MM.1S (cell line): ENCODE results near the gene DSTN.

Experiments
- DNase-seq: peaks from one replicate; pipeline ENCODE4 v3.0.0-alpha.2; 2015
- H2AFZ ChIP-seq: fragments of 300-600 bp; sonication (generic); 2 replicates; pipeline ENCODE4 v1.6.0; 2016; ENCODE audit warnings: antibody characterized with exemption, low read length
- H3F3A ChIP-seq: fragments of 300-600 bp; sonication (generic); 2 replicates; pipeline ENCODE4 v1.6.1; 2016; ENCODE audit warnings: mild to moderate bottlenecking, antibody characterized with exemption, low read length, moderate library complexity, mixed read lengths; ENCODE audit not compliant: insufficient read depth
- H3K27ac ChIP-seq: fragments of 300-600 bp; sonication (generic); 2 replicates; pipeline ENCODE4 v1.5.1; 2016; ENCODE audit warnings: mild to moderate bottlenecking, low read length
- H3K27me3 ChIP-seq: fragments of 300-600 bp; sonication (generic); replicated peaks from 2 replicates; pipeline ENCODE4 v1.6.0; 2016; ENCODE audit warnings: low read length; ENCODE audit not compliant: insufficient read depth
- H3K36me3 ChIP-seq: fragments of 300-600 bp; sonication (generic); replicated peaks from 2 replicates; pipeline ENCODE4 v1.6.1; 2016; ENCODE audit warnings: mild to moderate bottlenecking, low read length, mixed read lengths; ENCODE audit not compliant: insufficient read depth
- H3K4me1 ChIP-seq: fragments of 300-600 bp; sonication (generic); 2 replicates; pipeline ENCODE4 v1.6.1; 2016; ENCODE audit warnings: low read length, mixed read lengths
- H3K4me2 ChIP-seq: fragments of 300-600 bp; sonication (generic); 2 replicates; pipeline ENCODE4 v1.6.0; 2016; ENCODE audit warnings: low read depth, low read length
- H3K4me3 ChIP-seq: fragments of 300-600 bp; sonication (generic); 2 replicates; pipeline ENCODE4 v1.5.1; 2016; ENCODE audit warnings: low read length, mixed read lengths
- H3K79me2 ChIP-seq: fragments of 300-600 bp; sonication (generic); 2 replicates; pipeline ENCODE4 v1.6.1; 2016; ENCODE audit warnings: mixed run types, low read length, mixed read lengths
- H3K9ac ChIP-seq: fragments of 300-600 bp; sonication (generic); 2 replicates; pipeline ENCODE4 v1.6.1; 2016; ENCODE audit warnings: low read length, mixed read lengths
- H3K9me2 ChIP-seq: fragments of 300-600 bp; sonication (generic); replicated peaks from 2 replicates; pipeline ENCODE4 v1.6.1; 2016; ENCODE audit warnings: mild to moderate bottlenecking, low read length, mixed read lengths; ENCODE audit not compliant: insufficient read depth
- H3K9me3 ChIP-seq: fragments of 300-600 bp; sonication (generic); replicated peaks from 2 replicates; pipeline ENCODE4 v1.6.1; 2016; ENCODE audit warnings: mild to moderate bottlenecking, low read length, mixed read lengths; ENCODE audit not compliant: insufficient read depth
- H4K20me1 ChIP-seq: fragments of 300-600 bp; sonication (generic); 2 replicates; pipeline ENCODE4 v1.6.1; 2016; ENCODE audit warnings: mild to moderate bottlenecking, low read length, moderate library complexity, mixed read lengths; ENCODE audit not compliant: insufficient read depth
- EZH2 ChIP-seq: fragments of 300-600 bp; sonication (generic); optimal IDR thresholded peaks from 2 replicates; pipeline ENCODE3; 2017; ENCODE audit warnings: low read depth, mild to moderate bottlenecking, antibody characterized with exemption, low read length, mixed read lengths
- EZH2phosphoT487 ChIP-seq: fragments of 300-600 bp; sonication (generic); IDR thresholded peaks from 2 replicates; pipeline ENCODE4 v1.6.1; 2018; ENCODE audit warnings: antibody characterized with exemption, low read length
- TF ChIP-seq, protein P1 (sequence below): fragments of 300-600 bp; sonication (generic); IDR thresholded peaks from 2 replicates; pipeline ENCODE4 v1.5.1; 2016; ENCODE audit warnings: antibody characterized with exemption, low read length, mixed read lengths

DSTN gene

DNA sequence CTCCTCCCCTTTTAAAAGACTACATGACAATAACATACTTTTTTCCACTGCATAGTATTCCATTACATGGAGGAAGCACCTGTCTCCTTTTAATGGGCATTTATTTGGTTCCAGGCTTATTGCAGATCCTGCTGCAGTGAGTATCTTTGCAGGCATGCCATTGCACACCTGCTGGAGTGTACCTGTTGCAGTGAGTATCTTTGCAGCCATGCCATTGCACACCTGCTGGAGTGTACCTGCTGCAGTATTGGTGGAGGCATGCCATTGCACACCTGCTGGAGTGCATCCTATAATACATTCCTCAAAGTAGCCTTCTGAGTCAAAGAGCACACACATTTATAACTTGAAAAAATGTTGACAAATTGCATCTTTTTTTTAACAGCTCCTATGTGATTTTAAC lies 40.3 kb upstream of the DSTN start:
- no peak for TF ChIP-seq EZH2phosphoT487
- TF ChIP-seq, protein P1, sequence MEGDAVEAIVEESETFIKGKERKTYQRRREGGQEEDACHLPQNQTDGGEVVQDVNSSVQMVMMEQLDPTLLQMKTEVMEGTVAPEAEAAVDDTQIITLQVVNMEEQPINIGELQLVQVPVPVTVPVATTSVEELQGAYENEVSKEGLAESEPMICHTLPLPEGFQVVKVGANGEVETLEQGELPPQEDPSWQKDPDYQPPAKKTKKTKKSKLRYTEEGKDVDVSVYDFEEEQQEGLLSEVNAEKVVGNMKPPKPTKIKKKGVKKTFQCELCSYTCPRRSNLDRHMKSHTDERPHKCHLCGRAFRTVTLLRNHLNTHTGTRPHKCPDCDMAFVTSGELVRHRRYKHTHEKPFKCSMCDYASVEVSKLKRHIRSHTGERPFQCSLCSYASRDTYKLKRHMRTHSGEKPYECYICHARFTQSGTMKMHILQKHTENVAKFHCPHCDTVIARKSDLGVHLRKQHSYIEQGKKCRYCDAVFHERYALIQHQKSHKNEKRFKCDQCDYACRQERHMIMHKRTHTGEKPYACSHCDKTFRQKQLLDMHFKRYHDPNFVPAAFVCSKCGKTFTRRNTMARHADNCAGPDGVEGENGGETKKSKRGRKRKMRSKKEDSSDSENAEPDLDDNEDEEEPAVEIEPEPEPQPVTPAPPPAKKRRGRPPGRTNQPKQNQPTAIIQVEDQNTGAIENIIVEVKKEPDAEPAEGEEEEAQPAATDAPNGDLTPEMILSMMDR: no peak
- TF ChIP-seq EZH2: no peak
- H4K20me1 ChIP-seq: no peaks in the 10 kb centered on the region
- no peak for DNase-seq
- H3K9ac ChIP-seq: no peak overlapping the region
- no peaks in the 10 kb centered on the region for H3K79me2 ChIP-seq
- no peak overlapping the region for H3K27ac ChIP-seq
- H3K4me3 ChIP-seq: no peak overlapping the region
- H3K27me3 ChIP-seq: peaks cover 4% of the 10 kb centered on the region; the same call in 1 of the 2 replicates
- no peaks in the 10 kb centered on the region for H3K36me3 ChIP-seq
- no peaks in the 10 kb centered on the region for H3K9me2 ChIP-seq
- H3K9me3 ChIP-seq: no peaks in the 10 kb centered on the region
- no peak overlapping the region for H2AFZ ChIP-seq
- no peaks in the 10 kb centered on the region for H3F3A ChIP-seq
- no peak overlapping the region for H3K4me2 ChIP-seq
- H3K4me1 ChIP-seq: no peaks in the 10 kb centered on the region

DNA sequence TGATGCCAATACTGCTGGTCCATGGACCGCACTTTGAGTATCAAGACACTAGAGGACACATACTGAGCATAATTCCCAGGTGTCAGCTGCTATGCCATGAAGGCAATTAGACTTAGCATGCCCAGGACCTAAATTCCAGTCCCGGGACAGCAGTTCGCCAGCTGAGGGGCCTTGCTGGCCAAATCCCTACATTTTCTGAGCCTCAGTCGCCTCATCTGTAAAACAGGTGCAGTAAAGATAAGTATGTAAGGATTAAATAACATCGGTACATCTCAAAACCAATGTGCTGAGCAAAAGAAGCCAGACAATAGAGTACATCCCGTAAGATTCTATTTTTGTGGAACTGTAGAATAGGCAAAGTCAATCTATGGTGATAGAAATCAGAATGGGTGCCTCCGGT lies 39.7 kb upstream of the DSTN start:
- Histone ChIP-seq H3K9me2 (no peaks in the 10 kb centered on the region), H4K20me1 (no peaks in the 10 kb centered on the region), H3K36me3 (no peaks in the 10 kb centered on the region), H3K27ac (no peak overlapping the region), H2AFZ (no peak overlapping the region), H3K9ac (no peak overlapping the region), H3F3A (no peaks in the 10 kb centered on the region), H3K79me2 (no peaks in the 10 kb centered on the region), H3K27me3 (peaks cover 4% of the 10 kb centered on the region; the same call in 1 of the 2 replicates), H3K4me2 (no peak overlapping the region), H3K9me3 (no peaks in the 10 kb centered on the region), H3K4me3 (no peak overlapping the region), H3K4me1 (no peaks in the 10 kb centered on the region)
- DNase-seq: no peak
- TF ChIP-seq EZH2 (no peak), EZH2phosphoT487 (no peak)
- TF ChIP-seq, protein P1: no peak

DNA sequence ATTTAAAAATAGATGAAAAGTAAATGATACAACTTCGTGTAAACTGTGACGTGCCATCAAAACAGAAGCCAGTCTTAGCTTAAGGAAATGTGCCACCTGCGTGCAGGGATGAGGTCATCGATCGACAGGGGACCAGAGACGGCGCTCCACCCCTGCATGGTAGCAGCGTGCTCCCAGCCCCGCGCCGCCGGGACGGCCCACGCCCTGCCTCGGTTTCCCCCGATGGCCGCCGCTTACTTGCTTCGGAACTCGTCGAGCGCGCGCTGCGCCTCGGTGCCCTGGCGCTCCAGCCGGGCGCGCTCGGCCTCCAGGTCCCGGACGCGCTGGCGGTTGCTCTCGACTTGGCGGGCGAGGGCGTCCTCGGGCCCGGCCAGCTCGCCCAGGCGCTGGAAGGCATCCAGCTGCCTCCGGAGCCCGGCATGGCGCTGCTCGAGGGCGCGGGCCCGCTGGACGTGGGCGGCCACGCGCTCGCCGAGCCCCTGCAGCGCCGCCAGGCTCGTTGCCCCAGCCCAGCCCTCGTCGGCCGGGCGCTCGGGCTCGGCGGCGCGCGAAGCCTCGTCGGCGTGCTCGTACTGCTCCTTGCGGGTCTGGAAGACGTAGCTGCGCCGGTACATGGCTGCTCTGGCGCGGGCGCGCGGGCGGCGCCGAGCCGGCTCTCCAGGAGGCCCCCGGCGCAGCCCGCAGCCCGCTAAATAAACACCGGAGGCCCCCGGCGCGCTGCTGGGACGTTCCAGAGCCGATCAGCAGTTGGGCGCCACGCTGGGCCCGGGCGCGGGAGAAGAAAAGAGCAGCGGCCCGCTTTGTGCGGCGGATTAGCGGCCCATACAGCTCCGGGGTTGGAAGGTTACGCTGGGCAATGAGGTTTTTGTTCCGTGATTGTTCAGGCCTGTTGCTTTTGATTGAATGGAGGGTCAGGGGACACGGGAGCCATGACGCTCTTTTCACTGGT lies 38.9 kb upstream of the DSTN start, which contains the start of gene BFSP1:
BFSP1 (minus strand) TSS at position 664 of the 949 bp plus-strand sequence; CDS start at position 614, 50 bp downstream.
- H3K4me3 ChIP-seq: peak within 1 kb of the TSS; percentile 49

More for the DNA sequence above, 38.9 kb upstream of the DSTN start, which contains the start of gene BFSP1:
- no peaks in the 10 kb centered on the region for H3F3A ChIP-seq
- H3K9me2 ChIP-seq: no peaks in the 10 kb centered on the region
- H3K9me3 ChIP-seq: no peaks in the 10 kb centered on the region
- peak within 1 kb of the TSS; percentile 69 for H2AFZ ChIP-seq
- peak; percentile 35 for DNase-seq
- peak within 1 kb of the TSS; percentile 66; the same call in 1 of the 2 replicates for H3K4me2 ChIP-seq
- H3K4me1 ChIP-seq: no peaks in the 10 kb centered on the region
- H3K9ac ChIP-seq: peak within 1 kb of the TSS; percentile 21; the same call in 1 of the 2 replicates
- H4K20me1 ChIP-seq: no peaks in the 10 kb centered on the region
- TF ChIP-seq EZH2: no peak
- TF ChIP-seq, protein P1: no peak
- TF ChIP-seq EZH2phosphoT487: no peak
- no peaks in the 10 kb centered on the region for H3K79me2 ChIP-seq
- H3K27ac ChIP-seq: no peak within 1 kb of the TSS
- no peaks in the 10 kb centered on the region for H3K36me3 ChIP-seq
- peaks cover 4% of the 10 kb centered on the region; the same call in 1 of the 2 replicates for H3K27me3 ChIP-seq
